Measurements from ENCODE around the gene PIWIL4.

PIWIL4 gene

GRCh38 chr11:94567181-94567670, at the start of gene PIWIL4:
TSS of gene PIWIL4 (plus strand) at chr11:94567368. CDS start at chr11:94567519, 151 bp downstream.
- DNase-seq, result no peak

DNA sequence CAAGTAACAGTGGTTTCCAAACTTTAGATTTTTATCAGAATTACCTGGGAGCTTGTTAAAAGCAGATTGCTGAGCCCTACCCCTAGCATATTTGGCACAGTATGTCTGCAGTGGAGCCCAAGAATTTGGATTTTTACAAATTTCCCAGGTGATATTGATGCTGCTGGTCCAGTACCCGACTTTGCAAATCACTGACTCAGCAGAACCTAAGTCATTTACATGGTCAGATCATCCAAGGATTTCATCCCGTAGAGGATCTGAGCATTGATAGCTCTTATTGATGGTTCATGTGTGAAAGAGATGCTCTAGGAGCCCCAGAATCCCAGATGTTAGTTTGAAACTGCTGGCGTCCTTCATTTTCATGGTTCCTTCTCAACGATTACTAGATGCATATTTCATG, 48.9 kb upstream of the PIWIL4 start:
- no peak for DNase-seq

- no peak for DNase-seq
Measured at GRCh38 chr11:94519478-94520084, 47.6 kb upstream of the PIWIL4 start.

DNA sequence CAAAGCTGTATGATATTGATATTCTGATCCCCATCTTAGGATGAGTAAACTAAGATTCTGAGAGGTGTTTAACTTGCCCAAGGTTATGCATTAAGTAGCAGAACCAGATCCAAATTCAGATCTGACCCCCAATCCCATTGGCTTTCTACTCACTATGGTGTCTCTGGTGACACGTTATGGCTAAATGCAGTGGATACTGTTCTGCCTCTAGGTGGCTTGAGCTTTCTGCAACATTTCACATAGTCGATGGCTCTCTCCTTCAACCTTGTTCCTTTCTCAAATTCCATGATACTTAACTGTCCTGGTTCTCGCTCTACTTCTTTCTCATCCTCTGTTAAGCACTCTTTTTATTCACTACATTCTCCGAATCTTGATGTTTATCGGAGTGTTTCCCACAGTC, 45.5 kb upstream of the PIWIL4 start:
- no peak for DNase-seq

DNA sequence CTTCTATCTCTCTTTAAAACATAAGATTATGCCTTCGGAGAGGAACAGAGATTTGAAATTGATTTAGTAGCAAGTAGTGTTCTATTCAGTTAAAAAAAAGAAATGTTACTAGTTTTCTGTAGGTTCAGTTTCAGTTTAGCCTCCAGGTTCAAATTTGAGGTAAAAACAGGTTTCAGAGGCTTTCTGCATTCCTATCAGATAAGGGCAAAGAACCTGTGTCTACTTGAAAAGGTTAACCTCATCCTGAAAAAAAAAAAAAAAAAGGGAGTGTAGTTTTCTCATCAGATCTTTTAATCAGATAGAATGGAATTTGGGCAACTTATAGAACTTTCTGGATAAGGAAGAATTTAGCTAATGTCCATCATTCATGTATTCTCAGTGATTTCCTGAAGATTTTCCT, 42.8 kb upstream of the PIWIL4 start:
- no peak for DNase-seq

GRCh38 chr11:94525546-94526324, 41.4 kb upstream of the PIWIL4 start:
- DNase-seq, result no peak

DNA sequence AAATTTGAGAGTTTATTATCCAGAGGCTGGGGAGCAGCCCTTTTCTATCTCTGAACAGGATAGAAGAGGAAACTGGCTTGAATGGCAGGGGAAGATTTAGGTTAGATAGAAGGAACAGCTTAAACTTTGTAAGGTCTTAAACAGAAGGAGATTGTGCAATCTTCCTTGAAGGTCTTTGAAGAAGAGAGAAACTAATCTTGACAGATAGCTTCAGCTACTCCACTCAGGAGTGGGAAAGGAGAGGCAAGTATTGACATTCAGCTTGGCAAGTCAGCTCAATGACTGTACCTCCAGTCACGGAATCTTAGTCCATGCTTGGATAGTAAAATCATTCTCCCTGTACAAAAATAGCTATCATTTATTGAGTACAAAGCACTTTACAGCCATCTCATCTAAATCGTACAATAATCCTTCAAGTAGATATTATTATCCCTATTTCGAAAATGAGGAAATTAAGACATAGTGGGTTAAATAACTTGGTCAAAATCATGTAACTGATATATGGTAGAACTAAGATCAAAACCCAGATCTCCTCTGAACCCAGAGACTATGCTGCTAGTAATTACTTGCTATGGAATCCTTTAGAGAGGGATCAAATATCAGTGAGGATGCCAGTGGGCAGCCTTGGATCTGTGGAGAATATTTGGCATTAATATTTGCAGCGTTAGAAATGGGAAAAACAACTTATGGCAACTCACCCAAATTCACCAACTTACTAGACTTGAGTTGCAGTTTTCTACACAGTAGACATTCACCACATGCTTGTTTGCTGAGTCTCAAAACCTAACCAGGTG, 40.3 kb upstream of the PIWIL4 start:
- no peak for DNase-seq

DNA sequence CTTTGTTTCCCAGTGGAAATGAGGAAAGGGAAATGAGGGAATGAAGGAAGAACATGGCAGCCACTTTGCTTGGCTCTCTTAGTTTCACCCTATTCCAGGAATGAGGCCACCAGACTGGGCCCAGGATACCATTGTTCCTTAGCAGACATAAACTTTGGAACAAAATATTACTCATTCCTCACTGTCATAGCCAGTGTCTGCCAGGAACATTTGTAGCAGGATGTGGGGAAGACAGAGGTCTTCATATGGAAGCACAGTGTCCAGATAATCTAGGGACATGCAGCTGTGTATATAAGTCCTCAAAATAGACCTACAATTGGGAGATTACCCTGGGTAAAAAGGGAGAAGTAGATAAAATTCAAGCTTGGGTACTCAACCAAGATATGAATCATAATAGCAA, 38.6 kb upstream of the PIWIL4 start:
- no peak for DNase-seq

- no peak for DNase-seq
Measured at GRCh38 chr11:94532211-94532610, 35.0 kb upstream of the PIWIL4 start.

DNA sequence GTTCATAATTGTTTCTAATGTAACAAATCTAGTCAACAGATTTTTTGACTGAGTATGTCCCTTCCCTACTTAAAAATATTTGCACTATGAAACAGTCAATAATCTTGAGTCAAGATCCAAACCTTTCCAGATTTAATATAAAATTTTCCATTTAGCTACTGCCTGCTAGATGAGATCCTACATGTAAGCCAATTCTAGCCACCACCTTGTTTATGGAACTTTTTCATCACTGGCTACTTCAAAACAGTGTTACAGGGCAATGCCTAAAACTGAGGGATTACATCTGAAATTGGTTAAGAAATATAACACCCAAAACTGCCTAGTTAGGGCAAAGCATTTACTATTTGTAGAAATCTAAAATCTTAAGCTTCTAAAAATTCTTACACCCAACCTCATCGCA, 34.0 kb upstream of the PIWIL4 start:
- DNase-seq, result no peak

- DNase-seq, result no peak
Measured at GRCh38 chr11:94533696-94534630, 33.2 kb upstream of the PIWIL4 start.

DNA sequence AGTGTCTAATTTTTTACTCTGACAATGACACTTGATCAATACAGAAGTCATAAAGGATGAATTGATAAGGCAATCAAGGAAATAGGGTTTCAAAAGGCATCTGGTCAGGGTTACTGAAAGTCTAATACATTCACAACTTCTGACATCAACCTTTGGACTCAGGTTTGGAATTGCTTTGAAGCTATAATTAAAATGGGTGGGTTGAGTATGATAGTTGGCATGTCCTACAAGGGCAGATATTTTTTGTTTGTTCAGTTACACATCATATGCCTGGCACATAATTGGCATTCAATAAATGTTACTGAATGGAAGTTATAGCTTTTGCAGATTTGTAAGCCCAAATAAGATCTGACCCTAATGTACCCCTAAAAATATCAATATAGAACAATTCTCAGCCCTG, 30.8 kb upstream of the PIWIL4 start:
- DNase-seq, result no peak

DNA sequence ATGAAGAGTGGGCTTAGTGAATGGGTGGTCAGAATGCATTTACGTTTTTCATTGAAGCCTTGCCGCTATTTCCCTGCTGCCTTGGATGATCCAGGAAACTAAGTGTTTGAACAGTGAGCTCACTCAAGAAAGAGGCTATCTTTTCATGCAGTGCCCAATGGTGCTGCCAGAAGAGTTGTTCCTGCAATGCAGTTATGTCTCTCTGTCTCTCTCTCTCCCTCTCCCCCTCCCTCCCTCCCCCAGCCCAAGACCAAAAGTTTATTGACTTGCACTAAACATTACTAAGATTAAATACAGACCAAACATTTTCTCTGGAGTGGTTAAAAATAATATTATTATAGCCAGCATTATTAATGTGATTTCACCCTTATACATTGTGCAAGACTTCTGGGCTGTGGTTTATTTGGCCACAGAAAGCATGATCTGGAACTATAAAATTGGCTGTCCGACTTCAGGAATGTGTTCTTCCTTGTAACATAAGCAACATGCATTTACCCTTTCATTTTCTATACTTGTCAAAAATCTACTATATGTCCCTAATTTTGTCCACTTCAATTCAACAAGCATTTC, 30.1 kb upstream of the PIWIL4 start:
- DNase-seq, result no peak

DNA sequence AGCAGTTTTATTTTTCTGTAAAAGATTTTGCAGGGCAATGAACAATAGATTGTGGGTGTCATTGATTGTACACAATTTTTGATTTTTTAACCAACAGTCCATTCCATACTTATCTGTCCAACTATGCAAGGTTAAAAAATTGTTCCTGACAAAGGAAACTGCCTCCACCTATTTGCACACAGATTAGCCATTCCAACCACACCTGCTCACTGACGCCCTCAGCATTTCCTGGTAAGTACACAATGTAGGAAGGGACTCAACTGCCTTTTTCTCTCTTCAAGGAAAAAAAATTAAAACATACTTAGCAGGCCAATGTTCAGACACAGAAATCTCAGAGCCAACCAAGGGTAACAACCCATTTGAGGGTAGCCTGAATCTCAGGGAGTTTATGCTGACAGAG, 27.7 kb upstream of the PIWIL4 start:
- no peak for DNase-seq

DNA sequence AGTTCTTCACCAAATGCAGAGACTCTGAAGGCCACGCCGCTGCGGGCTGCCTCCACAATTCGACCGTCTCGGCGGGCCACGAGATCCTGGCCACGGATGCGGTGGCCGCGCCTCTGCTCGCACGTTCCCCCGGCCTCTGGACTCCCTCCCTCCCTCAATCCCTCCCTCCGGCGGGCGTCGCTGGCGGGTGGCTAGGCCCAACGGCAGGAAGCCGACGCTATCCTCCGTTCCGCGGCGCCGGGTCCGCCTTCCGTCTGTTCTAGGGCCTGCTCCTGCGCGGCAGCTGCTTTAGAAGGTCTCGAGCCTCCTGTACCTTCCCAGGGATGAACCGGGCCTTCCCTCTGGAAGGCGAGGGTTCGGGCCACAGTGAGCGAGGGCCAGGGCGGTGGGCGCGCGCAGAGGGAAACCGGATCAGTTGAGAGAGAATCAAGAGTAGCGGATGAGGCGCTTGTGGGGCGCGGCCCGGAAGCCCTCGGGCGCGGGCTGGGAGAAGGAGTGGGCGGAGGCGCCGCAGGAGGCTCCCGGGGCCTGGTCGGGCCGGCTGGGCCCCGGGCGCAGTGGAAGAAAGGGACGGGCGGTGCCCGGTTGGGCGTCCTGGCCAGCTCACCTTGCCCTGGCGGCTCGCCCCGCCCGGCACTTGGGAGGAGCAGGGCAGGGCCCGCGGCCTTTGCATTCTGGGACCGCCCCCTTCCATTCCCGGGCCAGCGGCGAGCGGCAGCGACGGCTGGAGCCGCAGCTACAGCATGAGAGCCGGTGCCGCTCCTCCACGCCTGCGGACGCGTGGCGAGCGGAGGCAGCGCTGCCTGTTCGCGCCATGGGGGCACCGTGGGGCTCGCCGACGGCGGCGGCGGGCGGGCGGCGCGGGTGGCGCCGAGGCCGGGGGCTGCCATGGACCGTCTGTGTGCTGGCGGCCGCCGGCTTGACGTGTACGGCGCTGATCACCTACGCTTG, 23.2 kb upstream of the PIWIL4 start, which contains the start of gene FUT4:
TSS of gene FUT4 (plus strand) at position 227 of the 951 bp plus-strand sequence. CDS start at position 440, 213 bp downstream.
- peak; percentile 59 for DNase-seq

GRCh38 chr11:94544646-94545263, 22.4 kb upstream of the PIWIL4 start:
- no peak for DNase-seq

DNA sequence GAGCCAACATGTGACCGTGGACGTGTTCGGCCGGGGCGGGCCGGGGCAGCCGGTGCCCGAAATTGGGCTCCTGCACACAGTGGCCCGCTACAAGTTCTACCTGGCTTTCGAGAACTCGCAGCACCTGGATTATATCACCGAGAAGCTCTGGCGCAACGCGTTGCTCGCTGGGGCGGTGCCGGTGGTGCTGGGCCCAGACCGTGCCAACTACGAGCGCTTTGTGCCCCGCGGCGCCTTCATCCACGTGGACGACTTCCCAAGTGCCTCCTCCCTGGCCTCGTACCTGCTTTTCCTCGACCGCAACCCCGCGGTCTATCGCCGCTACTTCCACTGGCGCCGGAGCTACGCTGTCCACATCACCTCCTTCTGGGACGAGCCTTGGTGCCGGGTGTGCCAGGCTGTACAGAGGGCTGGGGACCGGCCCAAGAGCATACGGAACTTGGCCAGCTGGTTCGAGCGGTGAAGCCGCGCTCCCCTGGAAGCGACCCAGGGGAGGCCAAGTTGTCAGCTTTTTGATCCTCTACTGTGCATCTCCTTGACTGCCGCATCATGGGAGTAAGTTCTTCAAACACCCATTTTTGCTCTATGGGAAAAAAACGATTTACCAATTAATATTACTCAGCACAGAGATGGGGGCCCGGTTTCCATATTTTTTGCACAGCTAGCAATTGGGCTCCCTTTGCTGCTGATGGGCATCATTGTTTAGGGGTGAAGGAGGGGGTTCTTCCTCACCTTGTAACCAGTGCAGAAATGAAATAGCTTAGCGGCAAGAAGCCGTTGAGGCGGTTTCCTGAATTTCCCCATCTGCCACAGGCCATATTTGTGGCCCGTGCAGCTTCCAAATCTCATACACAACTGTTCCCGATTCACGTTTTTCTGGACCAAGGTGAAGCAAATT, 21.7 kb upstream of the PIWIL4 start:
- DNase-seq, result no peak

DNA sequence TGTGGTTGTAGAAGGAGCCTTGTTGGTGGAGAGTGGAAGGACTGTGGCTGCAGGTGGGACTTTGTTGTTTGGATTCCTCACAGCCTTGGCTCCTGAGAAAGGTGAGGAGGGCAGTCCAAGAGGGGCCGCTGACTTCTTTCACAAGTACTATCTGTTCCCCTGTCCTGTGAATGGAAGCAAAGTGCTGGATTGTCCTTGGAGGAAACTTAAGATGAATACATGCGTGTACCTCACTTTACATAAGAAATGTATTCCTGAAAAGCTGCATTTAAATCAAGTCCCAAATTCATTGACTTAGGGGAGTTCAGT, 21.1 kb upstream of the PIWIL4 start:
- DNase-seq, result no peak

DNA sequence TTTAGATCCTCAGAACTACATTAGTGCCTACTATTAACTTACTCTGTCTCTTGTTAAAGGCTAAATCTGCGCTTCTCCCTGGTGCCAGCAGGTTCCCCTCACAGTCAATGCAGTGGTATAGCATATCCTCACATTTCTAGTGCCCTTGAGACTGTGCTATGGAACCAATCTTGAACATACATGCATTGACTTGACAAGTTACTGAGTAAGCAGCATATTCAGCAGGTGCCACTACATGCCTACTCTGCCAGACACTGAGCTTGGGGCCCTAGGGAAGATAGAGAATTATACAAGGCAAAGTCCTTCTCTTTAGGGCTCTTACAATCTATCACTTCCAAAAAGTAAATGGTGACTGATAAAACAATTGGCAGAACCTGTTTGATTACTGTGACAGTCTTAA, 20.3 kb upstream of the PIWIL4 start:
- no peak for DNase-seq

Data from T1000 (cell line).